HG03025 (cell line): ENCODE data around the gene KIF1C.

Experiments used
- ATAC-seq: cut with Tn5 transposase; IDR thresholded peaks from one replicate; pipeline ENCODE4 v1.9.1; 2021; ENCODE audit warnings: mild to moderate bottlenecking, moderate library complexity; ENCODE audit not compliant: unreplicated experiment, low FRiP score

The KIF1C gene

DNA sequence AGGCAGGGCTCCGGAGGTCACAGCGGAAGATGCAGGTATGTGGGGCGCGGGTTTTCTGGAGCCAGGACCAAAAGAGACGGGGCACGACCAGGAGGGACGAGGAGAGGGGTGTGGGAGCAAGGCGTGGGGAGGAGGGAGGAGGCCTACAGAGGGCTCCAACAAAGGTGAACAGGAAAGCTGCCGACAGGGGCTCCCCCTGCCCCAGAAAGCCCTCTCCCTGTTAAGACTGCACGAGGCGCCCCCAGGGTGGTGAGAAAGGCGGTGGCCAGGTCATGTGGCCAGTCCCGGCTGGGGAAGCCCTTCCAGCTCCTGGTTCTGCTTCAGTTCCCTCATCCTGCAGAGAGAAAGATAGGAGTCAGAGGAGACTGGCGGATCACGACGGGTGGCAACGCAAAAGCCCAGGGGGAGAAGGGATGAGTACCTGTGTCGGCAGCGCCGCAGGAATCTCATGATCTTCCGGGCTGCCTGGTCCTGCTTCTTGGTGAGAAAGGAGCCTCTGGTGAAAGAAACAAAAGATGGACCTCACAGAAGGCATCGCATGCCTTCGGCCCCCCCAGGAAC, 29.2 kb upstream of the KIF1C start:
- ATAC-seq = no peak

DNA sequence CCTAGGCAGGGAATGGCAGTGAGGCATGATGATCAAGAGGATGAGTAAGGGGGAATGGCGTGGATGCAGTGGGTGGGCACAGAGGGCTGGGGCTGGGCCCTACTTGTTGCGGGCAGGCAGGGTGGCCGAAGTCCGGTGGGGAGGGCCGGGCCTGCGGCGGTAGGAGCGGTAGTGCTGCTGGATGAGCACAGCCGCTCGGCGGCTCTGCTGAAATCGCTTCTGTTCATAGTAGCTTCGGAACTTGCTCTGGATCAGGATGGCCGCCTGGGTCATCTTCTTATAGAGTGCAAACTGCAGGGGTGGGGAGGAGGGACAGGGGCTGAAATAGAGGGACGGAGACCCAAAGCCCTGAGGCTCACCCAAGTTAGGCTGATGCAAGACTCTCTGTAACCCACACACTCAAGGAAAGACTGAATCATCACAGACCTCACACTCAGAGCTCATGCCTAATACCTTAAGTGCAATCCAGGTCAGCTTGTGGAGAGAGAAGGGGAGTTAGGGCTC, 28.7 kb upstream of the KIF1C start:
- no peak for ATAC-seq

DNA sequence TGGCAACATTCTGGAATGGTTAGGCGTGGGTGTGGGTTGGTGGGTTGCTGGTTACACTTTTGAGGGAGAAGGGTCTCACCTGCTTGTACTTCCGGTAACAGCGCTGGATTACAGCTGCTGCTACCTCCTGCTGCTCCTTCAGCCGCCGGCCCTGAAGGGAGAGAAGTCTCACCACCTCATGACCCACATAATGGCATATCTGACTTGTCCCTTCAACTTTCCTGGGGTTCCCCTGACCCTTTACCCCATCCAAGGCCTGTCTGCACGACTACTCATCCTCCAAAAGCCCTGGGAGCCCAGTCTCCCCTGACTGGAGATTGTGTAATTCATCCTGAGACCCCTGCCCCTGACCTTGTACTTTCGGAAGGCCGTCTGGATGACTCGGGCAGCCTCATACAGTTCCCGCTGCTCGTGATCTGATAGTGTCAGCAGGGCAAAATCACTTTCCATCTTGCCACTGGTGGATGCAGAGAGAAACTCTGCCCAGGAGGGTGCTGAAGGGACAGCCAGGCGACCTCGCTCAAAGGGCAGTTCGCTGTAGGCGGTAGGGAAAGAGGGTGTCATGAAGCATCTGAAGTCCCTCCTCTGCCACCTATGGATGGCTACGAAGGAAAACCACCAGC, 28.1 kb upstream of the KIF1C start:
- ATAC-seq = no peak

DNA sequence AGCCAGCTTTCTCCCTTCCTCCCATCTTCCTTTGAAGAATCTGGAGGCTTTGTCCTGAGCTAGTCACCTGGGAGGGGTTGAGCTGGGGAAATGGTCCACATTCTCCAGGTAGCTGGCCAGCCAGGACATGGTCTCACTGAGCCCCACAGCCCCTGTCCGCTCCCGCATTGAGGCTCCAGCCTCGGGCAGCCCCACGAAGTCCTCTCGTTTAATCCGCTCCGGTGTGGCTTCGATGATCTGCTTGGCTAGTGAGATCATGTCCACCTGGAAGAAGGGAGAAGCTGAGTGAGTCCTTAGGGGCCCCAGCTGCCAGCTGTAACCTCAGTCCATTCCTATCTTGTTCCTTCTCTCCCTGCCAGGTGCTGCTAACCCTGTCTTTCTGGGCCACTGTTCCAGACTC, 27.5 kb upstream of the KIF1C start:
- ATAC-seq = no peak

DNA sequence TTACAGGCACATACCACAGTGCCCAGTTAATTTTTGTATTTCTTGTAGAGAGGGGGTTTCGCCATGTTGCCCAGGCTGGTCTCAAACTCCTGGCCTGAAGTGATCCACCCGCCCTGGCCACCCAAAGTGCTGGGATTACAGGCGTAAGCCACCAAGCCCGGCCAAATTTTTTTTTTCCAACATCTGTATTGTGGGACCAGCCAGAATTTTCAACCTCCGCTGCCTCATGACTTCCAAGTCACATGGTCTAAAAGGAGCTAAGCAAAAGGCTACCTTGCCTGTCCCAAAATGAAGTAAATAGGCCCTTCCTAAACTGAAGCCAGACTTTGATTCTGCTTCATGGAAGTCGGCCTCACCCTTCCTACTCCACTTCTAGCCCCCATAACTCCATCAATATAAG, 25.9 kb upstream of the KIF1C start:
- ATAC-seq = no peak

DNA sequence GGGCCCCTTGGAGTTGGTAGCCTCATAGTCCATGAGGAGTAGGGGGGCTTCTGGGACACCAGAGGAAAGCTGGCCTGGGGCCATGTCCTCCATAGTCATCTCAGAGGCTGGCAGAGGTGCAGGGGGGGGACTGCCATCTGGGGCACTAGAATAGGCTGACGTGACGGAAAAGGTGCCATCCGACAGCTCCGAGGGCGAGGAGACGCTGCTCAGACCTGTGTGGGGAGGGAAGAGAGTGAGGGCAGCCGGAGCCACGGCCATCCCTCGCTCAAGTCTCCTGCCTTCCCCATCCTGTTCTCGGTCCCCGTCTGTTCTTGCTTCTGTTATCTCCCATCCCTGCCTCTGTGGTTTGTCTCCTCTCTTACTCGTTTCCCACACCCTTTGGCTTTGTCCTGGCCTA, 25.4 kb upstream of the KIF1C start:
- ATAC-seq = no peak

DNA sequence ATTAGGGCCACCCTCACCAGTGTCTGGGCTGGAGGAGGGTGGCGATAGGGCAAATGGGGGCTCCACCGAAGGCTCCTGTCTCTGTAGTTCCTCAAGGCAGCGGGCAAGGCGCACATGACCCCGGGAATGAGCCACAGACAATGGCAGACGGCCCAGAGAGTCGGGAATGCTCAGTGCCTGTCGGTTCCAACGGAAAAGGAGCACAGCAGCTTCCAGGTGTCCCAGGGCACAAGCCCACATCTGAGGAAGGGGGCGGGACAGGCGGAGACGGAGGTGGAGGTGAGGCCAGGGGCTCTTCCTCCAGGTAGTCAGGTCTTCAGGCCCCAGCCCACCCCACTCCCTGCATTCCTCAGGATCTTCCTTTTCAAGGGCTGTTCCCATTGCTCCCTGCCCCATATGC, 25.0 kb upstream of the KIF1C start:
- no peak for ATAC-seq

DNA sequence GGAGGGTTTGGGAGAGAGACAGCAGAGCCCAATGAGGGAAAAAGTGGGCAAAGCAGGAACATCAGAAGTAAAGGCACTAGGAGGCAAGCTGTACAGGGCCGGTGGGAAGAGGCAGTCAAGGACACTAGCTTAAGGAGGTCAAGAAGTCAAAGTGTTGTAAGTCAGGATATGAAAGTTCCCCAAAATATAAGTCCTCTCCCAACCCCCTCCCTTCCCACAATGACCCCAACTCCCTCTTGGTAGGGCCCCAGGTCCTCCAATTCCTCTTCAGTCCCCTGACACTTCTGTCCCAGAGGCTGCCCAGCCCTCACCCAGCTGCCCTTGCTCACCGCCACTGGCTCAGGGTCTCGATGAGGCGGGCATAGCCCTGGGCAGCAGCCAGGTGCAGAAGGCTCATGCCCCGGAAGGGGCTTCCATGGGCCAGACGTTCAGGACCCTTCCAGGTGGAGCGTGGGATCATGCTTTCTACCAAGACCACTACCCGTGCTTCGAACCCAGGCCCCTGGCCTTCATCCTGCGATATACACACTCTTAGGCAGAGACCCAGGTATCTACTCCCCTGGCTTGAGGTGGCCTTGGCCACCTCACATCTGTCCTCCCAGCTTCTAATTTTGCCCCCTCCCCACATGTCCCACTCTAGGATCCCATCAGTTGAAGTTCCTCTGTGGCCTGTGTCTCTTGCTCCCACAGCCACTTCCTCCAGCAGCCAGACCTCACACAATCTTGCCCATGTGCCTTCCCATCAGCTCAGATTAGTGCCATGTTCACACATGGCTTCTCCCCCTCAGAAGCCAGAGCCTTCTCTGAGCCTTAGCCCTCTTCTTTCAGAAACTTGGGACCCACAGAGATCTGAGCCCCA, 24.3 kb upstream of the KIF1C start:
- no peak for ATAC-seq

DNA sequence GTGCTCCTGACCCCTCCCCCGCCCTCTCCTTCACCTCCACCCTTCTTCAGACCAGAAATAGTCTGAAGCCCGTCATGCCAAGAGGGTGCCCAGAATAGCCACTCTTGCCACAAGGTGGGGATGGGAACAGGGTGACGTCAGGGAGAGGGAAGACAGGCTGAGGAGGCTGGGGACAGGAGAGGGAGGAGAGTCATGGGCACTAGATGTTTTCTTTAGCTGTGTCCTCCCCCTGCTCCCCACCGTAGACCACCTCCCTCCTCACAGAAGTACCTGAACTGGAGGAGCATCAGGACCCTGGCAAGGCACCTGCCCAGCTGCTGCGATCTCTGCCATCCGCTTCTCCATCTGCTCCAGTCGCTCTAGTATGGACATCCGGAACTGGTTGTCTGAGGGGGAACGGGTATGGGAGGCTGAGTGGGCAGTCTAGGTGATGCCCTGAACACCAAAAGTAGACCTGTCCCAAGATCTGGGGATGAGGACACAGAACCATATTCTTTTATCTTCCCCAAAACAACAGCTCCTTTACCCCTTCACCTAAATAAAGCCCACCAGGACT, 23.6 kb upstream of the KIF1C start:
- no peak for ATAC-seq

DNA sequence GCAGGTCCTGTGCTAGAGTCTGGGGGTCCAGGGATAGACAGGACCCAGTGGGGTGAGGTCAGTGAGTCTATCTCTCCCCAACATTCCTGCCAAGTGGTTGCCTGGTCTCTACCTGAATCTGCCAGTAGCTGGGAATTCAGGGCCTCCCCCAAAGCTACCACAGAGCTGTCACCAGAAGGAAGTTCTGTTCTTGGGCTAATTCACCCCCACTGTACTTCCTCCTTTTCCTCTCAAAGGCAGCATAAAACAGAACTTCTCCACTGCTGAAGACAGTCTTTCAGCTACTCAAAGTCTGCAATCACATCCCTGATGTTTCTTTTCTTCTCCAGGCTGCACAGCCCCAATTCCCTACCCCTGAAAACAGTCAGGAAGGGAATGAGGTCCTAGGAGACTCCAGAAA, 19.0 kb upstream of the KIF1C start:
- ATAC-seq = no peak

DNA sequence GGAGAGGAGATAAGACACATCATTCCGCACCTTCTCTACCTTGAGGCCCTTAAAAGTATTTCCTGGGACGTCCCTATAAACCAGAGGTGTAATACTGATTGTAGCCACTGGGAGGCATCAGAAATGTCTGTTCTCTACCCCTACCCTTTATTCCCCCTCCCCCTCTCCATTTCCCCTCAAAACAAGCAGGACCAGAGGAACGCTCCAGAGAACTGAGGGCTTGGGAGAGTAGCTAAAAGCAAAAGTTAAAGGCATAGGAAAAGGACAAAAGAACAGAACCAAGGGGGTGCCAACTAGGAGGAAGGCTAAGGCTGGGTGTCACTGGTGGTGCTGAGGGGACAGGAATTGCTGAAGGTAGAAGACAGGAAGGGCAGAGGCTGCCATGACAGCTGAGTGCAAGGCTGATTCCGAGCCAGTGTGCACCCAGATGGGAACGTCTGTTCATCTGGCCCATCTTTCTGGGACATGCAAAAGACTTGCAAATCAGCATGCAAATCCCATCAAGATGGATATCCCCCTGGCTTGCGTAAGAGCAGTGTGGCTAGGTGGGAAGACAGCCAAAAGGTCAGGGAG, 17.0 kb upstream of the KIF1C start:
- no peak for ATAC-seq

DNA sequence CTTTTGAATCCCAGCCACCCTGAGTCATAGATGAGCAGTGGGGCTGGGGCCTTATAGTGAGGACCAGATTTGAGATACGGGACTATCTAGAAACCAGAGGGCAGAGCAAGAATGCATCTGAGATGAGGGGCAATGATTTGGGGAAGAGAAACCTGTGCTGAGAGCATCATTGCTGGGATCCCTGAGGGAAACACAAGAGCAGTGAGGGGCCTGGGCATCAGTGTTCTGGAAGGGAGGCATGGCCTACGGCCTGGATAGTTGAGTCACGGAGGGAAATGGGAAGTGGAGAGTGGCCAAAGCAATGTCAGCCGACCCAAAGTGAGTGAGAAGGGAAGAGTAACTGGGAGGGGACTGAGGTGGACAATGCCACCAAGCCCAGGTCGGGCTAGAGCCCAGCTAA, 15.4 kb upstream of the KIF1C start:
- no peak for ATAC-seq

DNA sequence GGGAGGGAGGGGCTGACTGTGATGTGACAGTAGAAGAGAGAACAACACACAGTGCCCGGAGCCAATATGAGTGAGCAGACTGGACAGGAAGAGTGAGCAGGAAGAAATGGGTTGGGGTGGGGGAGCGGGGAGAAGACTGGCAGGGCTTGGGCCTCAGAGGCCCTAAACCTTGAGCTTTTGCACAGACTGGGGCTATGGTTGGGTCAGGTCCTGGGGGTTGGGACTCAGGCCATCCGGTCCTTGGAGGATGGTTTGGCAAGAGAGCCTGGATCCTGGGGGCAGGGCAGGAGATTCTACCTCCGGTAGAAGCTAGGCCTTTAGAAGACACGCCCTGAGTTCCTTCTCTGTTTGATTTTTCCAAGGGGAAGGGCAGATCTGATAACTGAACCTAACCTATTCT, 11.3 kb upstream of the KIF1C start:
- ATAC-seq = no peak

DNA sequence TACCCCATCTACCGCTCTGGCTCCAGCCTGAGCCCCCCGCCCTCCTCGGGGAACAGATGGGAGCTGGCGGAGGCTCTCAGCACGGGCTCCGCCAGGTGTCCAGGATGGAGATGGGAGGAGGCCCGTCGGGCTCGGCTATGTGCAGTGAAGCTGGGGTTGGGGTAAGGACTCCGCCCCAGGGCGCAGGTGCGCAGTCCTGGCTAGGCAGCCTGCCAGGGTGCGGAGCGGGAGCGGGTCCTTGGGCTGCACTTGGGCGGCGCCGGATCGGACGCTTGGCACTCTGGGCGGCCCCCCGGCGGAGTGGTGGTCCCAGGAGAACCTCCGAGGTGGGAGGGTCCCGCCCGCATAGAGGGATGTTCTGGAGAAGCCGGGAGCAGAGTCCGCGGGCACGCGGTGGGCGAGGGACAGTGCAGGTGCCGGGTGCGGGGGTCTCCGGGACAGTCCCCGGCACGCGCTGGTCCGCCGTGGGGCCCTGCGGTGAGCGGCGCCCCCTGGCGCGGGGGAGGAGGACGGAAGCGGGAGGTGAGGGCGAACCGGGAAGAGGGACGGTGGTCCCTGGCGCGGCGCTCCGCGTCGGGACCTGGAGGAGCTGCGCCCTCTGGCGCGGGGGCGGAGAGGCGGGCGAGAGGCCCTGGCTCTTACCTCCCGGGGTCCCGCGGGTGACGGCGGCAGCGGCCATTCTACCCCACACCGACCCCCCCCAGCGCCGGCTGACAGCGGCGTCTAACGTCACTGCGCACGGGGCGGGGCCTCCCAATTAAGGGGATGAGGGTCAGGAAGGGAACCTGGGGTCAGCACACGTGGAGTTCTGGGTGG, 10.6 kb upstream of the KIF1C start, which contains the start of gene CAMTA2:
Gene CAMTA2, minus strand, starts transcription at position 725 of the 816 bp plus-strand sequence. CDS start 1,453 bp downstream, outside the sequence.
- ATAC-seq = peak; percentile 57

DNA sequence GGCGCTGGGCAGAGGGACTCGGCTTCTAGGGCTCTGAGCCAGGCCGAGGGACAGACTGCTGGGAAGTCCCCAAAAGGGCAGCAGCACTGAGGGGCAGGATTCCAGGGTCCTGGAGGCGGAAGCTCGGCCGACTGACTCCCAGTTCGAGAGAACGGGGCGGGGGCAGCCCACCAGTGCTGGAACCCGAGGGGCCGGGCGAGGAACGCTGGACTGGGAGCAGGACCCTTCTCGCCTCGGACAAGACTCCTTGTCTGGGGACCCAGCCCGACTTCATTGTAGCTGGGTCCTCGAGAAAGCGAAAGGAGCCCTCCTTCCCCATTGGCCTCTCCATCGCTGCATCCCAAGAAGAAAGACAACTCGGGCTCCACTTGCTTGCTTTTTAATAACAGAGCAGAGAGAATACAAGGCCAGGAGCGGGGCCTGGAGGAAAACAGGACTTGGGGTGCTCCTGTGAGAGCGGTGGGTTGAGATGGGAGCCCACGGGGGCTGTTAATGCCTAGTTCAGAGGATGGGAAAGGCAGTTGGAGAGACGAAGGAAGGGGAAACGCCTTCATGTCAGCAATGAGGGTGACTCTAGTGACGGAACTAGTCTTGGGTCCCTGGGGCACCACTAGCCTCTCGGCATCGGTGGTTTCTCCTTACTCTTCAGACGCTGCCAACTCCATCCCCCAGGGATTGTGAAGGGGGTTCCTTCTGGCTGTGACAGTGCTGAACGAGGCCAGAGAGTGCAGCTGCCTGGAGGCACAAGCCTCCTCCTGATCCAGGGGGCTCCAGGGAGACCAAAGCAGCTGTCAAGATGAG, 9.8 kb upstream of the KIF1C start:
- no peak for ATAC-seq

DNA sequence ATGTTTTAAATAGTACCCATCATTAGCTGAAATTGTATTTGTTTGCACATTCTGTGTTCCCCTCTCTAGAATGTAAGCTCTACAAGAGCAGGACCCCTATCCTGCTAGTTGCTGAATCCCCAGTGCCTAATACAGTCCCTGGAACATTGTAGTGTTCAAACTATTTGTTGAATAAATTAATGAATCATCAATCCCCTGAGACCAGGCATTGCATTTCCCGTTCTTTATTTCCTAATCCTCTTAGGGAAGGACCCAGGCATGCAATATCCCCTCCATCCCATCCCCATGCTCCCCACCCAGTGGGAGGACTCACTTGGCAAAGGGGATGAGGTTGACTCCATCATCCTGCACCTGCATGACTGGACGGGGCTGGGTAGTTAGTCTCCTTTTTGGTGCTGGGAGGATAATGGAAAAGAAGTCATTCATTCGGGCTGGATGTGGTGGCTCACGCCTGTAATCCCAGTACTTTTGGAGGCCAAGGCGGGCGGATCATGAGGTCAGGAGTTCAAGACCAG, 3.6 kb upstream of the KIF1C start:
- no peak for ATAC-seq

DNA sequence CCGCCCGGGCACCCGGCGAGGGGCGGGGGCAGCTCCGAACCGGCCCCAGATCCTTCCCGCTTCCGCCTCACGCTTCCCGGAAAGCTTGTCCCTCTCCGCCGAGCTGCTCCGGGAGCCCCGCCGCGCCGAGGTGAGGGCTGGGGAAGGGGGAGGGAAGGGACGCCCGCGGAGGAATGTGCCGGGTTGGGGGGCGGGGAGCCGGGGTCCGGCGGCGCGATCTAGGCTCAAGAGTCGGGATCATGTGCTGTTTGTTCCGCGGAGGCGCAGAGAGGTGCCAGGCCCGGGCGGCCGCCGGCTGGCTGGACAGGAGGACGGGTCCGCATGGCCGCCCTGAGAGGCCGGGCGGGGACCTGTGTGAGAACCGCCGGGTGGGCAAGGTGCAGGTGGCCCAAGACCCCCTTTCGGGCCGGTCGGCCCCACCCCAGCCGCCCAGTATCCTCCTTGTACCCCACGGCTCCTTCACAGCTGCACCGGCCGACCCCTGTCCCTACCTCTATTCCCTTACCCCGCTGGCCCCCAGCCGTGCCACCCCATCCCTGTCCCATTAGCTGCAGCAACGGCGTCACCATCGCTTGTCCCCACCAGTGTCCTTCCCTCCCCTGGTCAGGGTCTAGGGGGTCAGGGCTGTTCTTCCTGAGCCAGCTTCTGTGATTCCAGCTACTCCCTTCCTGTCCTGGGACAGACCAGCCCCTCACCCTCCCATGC, 429 bp downstream of the KIF1C start:
- ATAC-seq = peak; percentile 11

DNA sequence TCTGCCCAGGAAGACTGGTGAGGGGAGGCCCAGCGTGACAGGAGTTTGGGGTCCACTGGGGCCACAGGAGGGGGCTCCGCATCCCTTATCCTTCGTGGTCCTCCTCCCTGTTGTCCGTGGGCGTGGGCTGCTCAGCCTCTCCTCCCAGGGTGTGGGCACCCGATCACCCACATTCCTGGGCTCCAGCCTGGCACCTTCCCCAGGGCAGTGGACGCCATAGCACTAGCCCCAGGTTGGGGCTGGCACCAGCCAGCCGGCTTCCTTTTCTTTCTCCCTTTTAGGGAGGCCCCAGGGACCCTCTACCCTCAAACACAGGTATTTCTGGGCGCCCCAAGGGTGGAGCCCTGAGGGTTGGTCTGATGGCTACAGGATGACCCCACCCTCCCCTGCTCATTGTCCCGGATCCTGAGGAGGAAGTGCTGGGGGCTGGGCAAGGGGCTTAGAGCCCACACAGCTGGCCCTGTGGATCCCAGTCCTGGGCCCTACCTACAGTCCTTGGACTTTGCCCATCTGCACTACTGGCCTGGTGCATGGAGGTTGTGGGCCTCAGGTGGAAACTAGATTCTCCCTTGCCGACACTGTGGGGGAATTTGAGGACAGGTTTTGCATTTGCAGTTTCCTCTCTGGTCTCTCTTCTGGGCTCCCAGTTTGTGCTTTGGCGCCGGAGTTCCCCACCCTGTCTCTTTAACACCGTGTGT, 1.1 kb downstream of the KIF1C start:
- ATAC-seq = no peak
